ENCODE measurements around the gene ZMIZ1.
"Not testable (repeated sequence)": the region's sequence is repeated elsewhere in the genome, so short reads cannot be mapped to it uniquely, and the experiment has no call there.

The ZMIZ1 gene

GRCh38 chr10:79029478-79030390 is 39.0 kb upstream of the ZMIZ1 start:
- in situ Hi-C loops (cut with MboI; ENCODE audit: low sequenced_read_pairs): no loop called here

DNA sequence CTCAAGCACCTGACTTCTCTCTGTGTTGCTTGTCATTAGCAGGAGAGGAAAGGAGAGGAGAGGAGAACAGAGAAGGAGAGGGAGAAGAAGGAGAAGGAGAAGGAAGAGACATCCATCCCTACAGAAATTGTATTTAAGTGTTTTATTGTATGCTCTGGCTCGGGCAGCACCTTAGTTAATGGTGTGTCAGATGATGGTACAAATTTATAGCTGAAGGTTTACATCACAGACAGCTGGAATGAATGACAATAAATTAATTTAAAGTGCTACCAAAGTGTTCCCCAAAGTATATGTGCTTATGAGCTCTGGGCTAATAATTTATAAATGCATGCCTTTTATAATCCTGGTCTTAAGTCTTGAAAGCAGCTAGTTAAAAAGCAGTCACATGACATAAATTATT is 38.1 kb upstream of the ZMIZ1 start:
- in situ Hi-C loops (cut with MboI; ENCODE audit: low sequenced_read_pairs): no loop called here

- in situ Hi-C loops (cut with MboI; ENCODE audit: low sequenced_read_pairs): no loop called here
These were observed 37.0 kb upstream of the ZMIZ1 start for GRCh38 chr10:79031723-79032122.

DNA sequence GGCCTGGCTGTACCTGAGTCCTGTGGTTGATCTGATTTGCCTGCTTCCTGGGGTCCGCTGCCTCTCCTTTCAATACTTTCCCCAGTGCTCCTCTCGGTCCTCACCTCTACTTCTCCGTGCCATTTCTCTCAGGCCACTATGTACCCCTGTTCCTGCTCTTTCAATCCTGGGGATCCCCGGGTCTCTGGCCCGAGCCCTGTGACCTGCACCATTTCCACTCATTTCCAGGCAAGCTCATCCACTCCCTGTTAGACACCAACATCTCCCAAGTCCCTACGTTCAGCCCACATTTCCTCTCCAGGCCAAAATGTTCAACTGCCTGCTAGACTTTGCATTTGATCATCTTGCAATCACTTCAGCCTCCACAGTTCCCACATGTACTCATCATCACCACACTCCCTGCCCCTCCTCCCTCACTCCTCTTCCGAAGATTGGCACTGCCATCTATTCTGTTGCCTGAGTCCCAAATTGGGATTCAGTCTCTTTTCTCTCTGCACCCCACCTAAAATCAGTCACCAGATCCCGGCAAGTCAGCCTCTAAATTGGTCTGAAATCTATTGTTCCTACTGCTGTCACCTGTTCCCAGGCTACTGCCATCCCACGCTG is 34.4 kb upstream of the ZMIZ1 start:
- in situ Hi-C loops (cut with MboI; ENCODE audit: low sequenced_read_pairs): no loop called here

GRCh38 chr10:79036416-79036815 is 32.4 kb upstream of the ZMIZ1 start:
- in situ Hi-C loops (cut with MboI; ENCODE audit: low sequenced_read_pairs): not testable (repeated sequence)

GRCh38 chr10:79038104-79038840 is 30.5 kb upstream of the ZMIZ1 start:
- in situ Hi-C loops (cut with MboI; ENCODE audit: low sequenced_read_pairs): no loop called here

DNA sequence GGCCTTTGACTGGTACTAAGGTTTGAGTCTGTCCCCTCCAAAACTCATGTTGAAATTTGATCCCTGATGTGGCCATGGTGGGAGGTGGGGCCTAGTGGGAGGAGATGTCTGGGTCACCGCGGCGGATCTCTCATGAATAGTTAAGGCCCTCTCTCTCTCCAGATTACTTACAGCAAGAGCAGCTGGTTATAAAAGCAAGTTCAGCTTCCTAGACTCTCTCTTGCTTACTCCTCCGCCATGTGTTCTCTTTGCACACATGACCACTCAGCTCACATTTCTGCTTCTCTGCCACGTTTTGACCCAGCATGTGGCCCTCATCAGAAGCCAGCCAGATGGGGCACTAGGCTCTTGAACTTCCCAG is 29.9 kb upstream of the ZMIZ1 start:
- in situ Hi-C loops (cut with MboI; ENCODE audit: low sequenced_read_pairs): no loop called here

DNA sequence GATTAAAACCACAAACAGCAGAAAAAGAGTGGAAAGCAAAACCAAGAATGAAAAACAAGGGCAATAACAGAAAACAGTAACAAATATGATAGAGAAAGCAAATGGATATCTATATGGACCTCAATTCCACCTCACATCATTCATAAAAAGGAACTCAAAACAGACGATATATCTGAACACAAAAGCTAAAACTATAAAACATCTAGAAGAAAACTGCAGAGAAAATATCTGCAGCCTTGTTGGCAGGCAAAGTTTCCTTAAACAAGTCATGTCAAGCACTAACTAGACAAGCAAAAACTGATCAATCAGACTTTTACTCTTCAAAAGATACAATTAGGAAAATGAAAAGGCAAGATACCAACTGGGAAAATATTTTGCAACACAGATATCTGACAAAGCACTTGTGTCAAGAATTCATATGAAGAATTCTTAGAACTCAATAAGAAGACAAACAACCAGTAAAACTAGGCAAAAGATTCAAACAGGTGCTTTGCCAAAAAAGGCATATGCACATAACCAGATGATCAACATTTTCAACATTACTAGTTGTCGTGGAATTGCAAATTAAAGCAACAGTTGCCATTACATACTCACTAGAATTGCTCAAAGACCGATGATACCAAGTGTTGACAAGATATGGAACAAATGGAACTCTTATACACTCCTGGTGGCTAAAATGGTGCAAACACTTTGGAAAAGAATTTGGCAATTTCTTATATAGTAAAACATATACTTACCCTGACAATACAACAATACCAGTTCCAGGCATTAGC is 25.9 kb upstream of the ZMIZ1 start:
- in situ Hi-C loops (cut with MboI; ENCODE audit: low sequenced_read_pairs): no loop called here

- in situ Hi-C loops (cut with MboI; ENCODE audit: low sequenced_read_pairs): no loop called here
These were observed 24.6 kb upstream of the ZMIZ1 start for GRCh38 chr10:79044036-79044632.

DNA sequence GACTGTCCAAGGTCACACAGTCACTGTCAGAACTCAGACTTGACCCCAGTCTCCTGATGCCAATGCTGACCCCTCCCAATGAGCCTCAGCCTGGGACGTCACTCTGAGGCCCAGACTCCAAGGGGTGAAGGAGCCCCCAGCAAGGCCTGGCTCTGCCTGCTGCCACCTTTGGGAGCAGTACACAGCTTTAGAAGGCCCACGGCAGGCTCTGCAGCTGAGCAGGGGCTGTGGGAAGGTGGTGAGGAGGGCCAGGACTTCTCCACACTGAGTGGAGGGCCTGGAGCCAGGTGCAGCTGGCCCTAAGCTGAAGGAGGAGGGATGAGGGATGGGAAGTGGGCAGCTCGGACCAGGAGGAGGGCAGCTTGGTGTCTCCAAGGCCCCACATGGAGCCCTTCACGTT is 23.9 kb upstream of the ZMIZ1 start:
- in situ Hi-C loops (cut with MboI; ENCODE audit: low sequenced_read_pairs): no loop called here

DNA sequence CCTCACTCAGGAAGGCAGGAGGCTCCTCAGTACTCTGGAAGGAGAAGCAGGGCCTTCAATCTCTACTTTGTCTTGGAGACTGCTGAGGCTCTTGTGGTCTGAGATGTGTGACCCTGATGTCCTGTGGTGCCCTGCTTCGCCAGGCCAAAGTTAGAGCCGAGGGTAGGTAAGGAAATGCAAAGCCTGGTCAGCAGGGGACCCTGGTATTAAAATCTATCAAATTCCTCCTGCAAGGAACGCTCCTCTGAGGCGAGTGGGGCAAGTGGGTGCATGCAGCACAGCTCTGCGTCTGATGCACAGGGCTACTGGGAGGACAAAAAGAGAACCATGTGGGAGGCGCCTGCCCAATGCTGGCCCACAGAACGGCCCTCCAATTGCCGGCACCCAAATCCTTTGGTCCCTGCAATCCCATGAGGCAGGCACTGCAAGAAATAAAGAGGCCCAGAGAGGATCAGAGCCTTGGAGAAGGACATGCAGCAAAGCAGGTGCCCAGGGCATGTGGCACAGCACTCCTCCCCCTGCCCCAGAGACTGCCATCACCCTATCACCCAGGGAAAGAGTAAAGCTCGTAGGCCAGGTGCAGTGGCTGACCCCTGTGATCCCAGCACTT is 23.1 kb upstream of the ZMIZ1 start:
- in situ Hi-C loops (cut with MboI; ENCODE audit: low sequenced_read_pairs): no loop called here

DNA sequence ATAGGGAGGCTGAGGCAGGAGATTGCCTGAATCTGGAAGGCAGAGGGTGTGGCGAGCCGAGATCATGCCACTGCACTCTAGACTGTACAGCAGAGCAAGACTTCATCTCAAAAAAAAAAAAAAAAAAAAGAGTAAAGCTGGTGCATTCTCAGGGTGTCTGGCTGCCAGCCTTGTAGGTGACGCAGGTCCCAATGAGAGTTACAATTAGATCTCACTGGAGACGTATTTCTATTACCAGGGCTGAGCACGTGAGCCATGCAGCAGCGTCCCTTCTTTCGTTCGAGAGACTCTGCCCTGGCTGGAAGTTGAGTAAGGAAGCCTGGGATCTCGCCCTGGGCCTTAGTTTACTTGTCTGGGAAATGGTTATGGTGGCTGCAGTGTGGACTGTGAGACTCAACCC is 22.4 kb upstream of the ZMIZ1 start:
- in situ Hi-C loops (cut with MboI; ENCODE audit: low sequenced_read_pairs): no loop called here

GRCh38 chr10:79046741-79047583 is 21.8 kb upstream of the ZMIZ1 start:
- in situ Hi-C loops (cut with MboI; ENCODE audit: low sequenced_read_pairs): no loop called here

DNA sequence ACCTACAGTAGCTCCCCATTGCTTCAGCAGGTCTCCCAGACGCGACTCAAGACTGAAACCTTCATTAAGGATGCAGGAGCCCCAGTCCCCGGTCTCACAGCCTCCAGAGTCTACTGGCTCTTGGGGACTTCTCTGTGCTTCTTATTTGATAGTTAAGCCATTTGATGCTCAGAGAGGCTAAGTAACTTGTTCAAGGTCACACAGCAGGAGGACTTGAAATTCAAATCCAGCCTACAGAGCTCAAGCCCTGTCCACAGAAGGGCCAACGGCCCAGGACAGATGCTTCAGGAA is 21.2 kb upstream of the ZMIZ1 start:
- in situ Hi-C loops (cut with MboI; ENCODE audit: low sequenced_read_pairs): no loop called here

GRCh38 chr10:79047875-79048638 is 20.7 kb upstream of the ZMIZ1 start:
- in situ Hi-C loops (cut with MboI; ENCODE audit: low sequenced_read_pairs): no loop called here

DNA sequence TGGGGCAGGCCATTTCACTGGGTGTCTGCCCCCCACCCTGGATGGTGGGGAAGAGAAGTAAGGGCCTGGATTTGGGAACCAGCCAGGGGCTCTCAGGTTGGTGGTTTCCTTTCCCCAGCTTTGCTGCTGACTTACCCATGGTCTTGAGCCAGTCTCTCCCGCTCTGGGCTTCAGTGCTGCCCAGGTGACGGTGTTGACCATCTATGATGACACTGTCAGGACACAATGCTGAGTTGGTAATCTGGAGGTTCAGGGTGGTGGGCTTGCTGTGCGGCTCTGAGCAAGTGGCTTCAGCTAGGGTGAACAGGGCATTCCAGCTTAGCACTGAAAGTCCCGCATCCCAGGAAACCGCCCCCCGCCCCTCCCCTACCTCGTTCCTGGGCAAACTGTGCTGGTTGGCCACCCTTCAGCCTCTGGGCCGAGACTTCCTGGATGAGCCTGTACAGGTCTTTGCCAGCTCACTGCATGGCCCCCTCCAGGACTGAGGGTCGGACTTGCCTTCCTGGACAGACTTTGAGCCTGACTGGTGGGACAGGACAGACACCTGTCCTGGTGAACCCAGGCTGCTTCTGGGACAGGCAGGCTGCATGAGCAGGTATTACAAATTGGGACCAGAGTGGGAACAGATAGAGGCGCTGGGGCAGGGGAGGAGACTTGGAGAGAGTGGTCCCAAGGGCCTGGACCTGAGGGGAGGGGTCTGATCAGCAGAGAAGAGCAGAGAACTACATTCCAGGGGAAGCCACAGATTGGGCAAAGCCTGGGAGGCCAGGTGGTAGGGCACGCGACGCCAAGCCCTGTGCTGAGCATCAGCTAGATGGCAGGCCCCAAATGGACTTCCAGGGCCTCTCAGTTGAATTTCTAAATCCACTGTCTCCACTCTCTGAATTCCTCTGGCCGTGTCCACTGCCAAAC is 19.9 kb upstream of the ZMIZ1 start:
- in situ Hi-C loops (cut with MboI; ENCODE audit: low sequenced_read_pairs): no loop called here

- in situ Hi-C loops (cut with MboI; ENCODE audit: low sequenced_read_pairs): no loop called here
These were observed 18.6 kb upstream of the ZMIZ1 start for GRCh38 chr10:79049931-79050895.

Measured in hTERT RPE-1 (cell line).